ENCODE data around the gene DNAI2.

Gene DNAI2

DNA sequence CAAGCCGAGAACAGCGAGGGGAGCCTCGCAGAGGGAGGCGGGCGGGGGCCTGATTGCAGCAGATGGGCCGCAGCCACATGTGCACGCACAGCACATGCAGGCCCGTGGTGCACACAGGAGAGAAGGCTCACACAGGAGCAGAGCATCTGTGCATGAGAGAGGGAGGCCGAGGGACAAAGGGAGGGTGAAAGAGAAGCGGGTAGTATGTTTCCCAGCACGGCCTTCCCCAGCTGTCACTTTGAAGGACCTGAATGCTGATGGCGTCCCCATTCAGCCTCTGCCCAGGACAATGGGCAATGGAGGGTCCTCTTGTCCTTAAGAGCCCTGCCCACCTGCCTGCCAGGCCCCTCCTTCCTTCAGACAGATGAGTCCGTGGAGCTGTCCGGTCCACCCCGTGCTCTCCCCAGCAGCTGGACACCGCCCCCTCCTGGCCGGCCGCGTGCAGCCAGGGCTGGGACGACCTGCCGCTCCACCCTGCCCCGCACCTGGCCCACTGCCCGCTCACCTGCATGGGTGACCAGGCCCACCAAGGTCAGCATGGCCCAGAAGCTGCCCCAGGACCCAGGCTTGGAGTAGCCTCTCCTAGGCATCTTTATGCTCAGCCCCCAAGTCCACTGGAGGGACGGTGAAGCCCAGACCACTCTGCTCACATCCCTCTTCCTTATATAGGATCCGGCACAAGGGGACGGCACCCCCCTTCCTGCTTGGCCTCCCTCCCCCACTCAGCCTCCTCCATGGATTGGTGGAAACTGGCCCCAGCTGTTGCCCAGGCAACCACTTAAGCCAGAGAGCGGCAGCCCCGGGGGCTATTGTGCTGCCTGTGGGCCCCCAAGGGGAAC, 87.4 kb downstream of the DNAI2 start, which contains the start of gene BTBD17:
Gene BTBD17 (minus strand): TSS at position 639 of the 839 bp plus-strand sequence. CDS start 49 bp downstream, at position 590.
- peak; percentile 14 for DNase-seq (ENCODE audit: low read depth)

GRCh38 chr17:74362069-74362405, 88.0 kb downstream of the DNAI2 start:
- no peak for DNase-seq (ENCODE audit: low read depth)

- DNase-seq (ENCODE audit: low read depth): no peak
Observed at GRCh38 chr17:74362810-74363498, 88.9 kb downstream of the DNAI2 start.

All from activated T-helper 9 cell treated with anti-CD3 and anti-CD28 coated beads, Interleukin-2, amount 50 U/mL, for 16 hours (primary cell).